Measurements from ENCODE around the gene APBB1.

Gene APBB1

DNA sequence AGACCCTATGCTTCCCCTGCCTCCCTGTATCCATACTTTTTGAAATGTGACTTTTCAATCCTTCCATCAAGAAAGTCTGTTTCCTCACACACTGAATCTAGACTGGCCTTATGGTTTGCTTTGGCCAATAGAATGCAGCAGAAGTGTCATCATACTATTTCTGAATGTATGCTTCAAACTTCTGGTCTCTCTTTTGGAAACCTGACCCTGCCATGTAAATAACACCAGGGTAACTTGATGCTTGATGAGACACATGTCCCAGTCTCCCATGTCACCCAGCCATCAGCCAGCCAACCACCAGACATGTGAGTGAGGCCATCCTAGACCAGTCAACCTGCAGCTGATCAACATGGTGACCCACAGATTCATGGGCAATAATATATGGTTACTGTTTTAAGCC lies 68.9 kb downstream of the APBB1 start:
- FAIRE-seq, result no peak

DNA sequence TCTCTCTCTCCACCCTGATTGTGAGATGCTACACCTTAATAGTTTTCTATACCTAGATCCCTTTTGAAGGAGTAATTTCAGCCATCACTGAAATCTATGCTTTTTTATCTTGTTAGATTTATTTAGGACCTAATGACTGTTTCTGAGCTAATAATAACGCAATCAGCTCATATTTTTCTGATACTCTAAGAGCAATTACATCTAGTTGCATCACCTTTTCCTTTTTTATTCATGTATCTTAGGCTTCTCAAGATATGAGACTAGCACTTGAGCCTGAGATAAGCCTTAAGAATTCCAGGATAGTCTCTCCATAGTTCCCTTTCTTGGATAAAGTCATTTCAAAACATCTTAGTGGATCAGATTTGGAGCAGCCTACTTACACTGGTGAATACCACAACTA lies 73.5 kb downstream of the APBB1 start:
- no peak for FAIRE-seq

All from A204.1 (cell line).